Stimulated activated CD4-positive, alpha-beta T cell treated with anti-CD3 and anti-CD28 coated beads, Interleukin-4, amount 100 ng/mL, for 1 hour (primary cell): ENCODE measurements around the gene WAPL.

ENCODE experiments used
- DNase-seq: peaks from one replicate; pipeline ENCODE4 v3.0.0-alpha.2; 2020

The WAPL gene

DNA sequence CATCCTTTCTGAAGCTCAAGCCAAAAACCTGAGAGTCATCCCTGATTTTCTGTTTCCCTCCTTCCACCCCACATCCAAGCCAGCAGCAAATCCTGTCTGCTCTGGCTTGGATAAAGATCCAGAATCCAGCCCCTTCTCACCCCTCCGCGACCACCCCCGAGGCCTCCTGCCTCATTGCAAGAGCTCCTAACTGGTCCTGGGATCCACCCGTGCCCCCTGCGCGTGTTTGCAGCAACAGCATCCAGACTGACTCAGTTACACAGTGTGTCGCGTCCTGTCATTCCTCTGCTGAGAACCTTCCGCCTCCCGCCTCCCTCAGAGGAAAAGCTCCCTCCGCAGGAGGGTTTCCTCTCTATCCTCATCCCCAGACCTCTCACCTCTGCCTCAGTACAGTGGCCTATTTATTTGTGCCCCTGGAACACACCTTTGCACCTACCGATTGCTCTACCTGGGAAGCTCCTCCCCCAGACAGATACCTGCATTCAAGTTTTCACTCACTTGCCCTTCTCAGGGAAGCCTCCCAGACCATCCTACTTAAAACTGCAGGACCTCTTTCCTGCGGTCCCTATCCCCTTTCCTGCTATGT lies 133.4 kb downstream of the WAPL start:
- DNase-seq: no peak

DNA sequence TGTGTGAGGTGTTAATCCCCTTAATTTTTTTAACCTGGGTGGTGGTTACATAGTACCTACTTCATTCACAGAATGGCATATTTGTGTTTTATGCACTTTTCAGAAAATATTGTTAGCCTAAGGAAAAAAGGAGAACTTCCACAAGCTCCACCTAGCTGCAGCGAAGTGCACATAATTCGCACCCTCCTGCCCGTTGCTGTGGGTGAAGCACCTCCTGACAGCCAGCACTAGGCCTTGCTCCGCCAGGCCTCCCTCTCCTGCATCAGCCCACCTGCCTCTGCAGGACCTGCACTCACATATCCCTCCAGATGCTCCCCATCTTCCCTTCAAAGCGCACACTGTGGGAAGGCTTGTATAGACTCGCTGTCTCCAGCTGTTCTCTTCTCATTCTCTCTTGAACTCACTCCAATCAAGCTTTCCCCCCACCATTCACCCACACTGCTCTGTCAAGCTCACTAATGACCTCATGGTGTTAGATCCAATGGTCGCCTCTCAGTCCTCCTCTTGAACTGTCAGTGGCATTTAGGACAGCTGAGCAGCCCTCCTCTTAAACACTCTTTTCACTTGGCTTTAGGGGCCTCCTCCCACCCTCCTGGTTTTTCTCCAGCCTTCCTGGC lies 134.3 kb downstream of the WAPL start:
- DNase-seq: no peak

DNA sequence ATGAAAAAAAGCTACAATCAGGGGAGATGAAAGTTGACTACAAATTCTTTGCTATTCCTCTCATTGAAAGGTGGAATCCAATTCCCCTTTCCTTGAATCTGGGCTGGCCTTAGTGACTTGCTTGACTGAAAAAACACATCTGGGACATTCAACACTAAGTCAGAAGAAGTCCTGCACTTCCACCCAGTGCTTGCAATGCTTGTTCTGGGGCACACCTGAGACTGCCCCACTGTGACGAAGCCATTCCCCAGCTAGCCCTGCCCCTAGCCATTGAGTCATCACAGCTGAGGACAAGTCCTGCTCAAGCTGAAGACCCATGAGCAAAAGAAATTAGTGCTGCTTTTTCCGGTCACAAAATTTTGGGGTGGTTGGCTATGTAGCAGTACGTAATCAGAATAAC lies 135.8 kb downstream of the WAPL start:
- DNase-seq: no peak
